Suprapubic skin (tissue), 4 donors: ENCODE data around the gene RAD9A. TPM values are rescaled to one million over a fixed set of nuclear protein-coding genes. Genes with fewer than 3 reads are reported as not detected.
"Not testable (repeated sequence)": the region's sequence is repeated elsewhere in the genome, so short reads cannot be mapped to it uniquely, and the experiment has no call there.

Source experiments
- DNase-seq, 2 donors: peaks; one replicate each; pipeline ENCODE4 v3.0.0-alpha.2; 2019; ENCODE audit warnings: low spot score in 2 of 2
- H3K27ac ChIP-seq: fragments of 200-600 bp; sonication (generic); one replicate; pipeline ENCODE4 v1.5.1; 2019
- H3K27me3 ChIP-seq: fragments of 200-600 bp; sonication (generic); one replicate; pipeline ENCODE4 v1.5.1; 2019
- H3K36me3 ChIP-seq: fragments of 200-600 bp; sonication (generic); one replicate; pipeline ENCODE4 v1.5.1; 2019
- H3K4me1 ChIP-seq: fragments of 200-600 bp; sonication (generic); one replicate; pipeline ENCODE4 v1.5.1; 2019
- H3K4me3 ChIP-seq: fragments of 200-600 bp; sonication (generic); one replicate; pipeline ENCODE4 v1.5.1; 2019; ENCODE audit warnings: mild to moderate bottlenecking
- H3K9me3 ChIP-seq: fragments of 200-600 bp; sonication (generic); one replicate; pipeline ENCODE4 v1.5.1; 2019
- EP300 ChIP-seq: sonication (generic); formaldehyde crosslinking; IDR thresholded peaks from one replicate; pipeline ENCODE4 v1.6.1; 2017; ENCODE audit warnings: antibody characterized with exemption
- POLR2A ChIP-seq, 2 donors: fragments of 450-650 bp; IDR thresholded peaks; one replicate each; pipeline ENCODE4 v1.6.1; 2017; ENCODE audit warnings: antibody characterized with exemption in 2 of 2, mild to moderate bottlenecking in 2 of 2, moderate library complexity in 2 of 2
- POLR2AphosphoS5 ChIP-seq, 3 donors: sonication (generic); formaldehyde crosslinking; IDR thresholded peaks; one replicate each; pipeline ENCODE4 v1.6.1; 2017; ENCODE audit warnings: antibody characterized with exemption in 3 of 3
- WGBS: methylation state at CpG from one replicate; pipeline ENCODE4 v1.1.5; 2018; 5-methylcytosine and 5-hydroxymethylcytosine counted together
- total RNA-seq, 4 donors: library from RNA; depleted of rRNA; stranded (reverse); fragments of >200 nt; gene quantifications; one replicate each; pipeline ENCODE4 v1.1.0, GENCODE V29; 2016
- TF ChIP-seq, protein P1 (sequence below), 2 donors: fragments of 200-600 bp in 1 of 2; fragments of 450-650 bp in 1 of 2; sonication (generic) in 1 of 2; IDR thresholded peaks; one replicate each; pipeline ENCODE4 v1.5.1; 2016 to 2019; ENCODE audit warnings: antibody characterized with exemption in 2 of 2, mild to moderate bottlenecking in 1 of 2, moderate library complexity in 1 of 2

Gene RAD9A
- total RNA-seq, 4 donors from 2014 or later: 24.1 to 86.9 (median 28.5) TPM

DNA sequence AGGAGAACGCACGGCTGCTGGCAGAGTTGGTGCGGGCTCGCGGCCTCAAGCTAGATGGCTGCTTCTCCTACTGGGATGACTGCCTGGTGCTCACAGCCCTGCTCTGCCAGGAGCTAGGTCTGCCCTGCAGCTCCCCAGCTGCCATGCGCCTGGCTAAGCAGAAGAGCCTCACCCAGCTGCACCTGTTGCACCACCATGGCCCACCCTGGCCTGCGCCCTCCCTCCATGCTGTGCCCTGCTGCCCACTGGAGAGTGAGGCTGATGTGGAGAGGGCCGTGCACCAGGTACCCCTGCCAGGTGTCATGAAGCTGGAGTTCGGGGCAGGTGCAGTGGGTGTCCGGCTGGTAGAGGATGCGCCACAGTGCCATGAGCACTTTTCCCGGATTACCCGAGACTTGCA lies 31.7 kb downstream of the RAD9A start:
- no peaks in the 10 kb centered on the region for H3K36me3 ChIP-seq
- no peak for DNase-seq
- H3K4me1 ChIP-seq: peaks cover 42% of the 10 kb centered on the region
- no peaks in the 10 kb centered on the region for H3K9me3 ChIP-seq
- no peak for TF ChIP-seq EP300
- no peak overlapping the region for H3K27ac ChIP-seq
- 82% methylated on average over 13 of the region's 13 CpGs for WGBS
- H3K4me3 ChIP-seq: no peak overlapping the region
- no peaks in the 10 kb centered on the region for H3K27me3 ChIP-seq

DNA sequence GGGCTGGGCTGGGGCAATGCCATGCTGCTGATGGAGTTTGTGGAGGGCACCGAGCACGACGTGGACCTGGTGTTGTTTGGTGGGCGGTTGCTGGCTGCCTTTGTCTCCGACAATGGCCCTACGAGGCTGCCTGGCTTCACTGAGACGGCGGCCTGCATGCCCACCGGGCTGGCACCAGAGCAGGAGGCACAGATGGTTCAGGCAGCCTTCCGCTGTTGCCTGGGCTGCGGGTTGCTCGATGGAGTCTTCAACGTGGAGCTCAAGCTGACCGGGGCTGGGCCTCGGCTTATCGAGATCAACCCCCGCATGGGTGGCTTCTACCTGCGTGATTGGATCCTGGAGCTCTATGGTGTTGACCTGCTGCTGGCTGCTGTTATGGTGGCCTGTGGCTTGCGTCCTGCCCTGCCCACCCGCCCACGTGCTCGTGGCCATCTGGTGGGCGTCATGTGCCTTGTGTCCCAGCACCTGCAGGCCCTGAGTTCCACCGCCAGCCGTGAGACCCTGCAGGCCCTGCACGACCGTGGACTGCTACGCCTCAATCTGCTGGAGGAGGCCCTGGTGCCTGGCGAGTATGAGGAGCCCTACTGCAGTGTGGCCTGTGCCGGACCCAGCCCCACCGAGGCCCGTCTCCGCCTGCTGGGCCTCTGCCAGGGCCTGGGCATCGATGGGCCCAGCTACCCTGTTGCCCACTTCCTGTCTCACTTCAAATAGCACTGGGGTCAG lies 32.3 kb downstream of the RAD9A start:
- Histone ChIP-seq H3K9me3 (no peaks in the 10 kb centered on the region), H3K27me3 (no peaks in the 10 kb centered on the region)
- 88% methylated on average over 25 of the region's 34 CpGs for WGBS

GRCh38 chr11:67427364-67427859 lies 35.6 kb downstream of the RAD9A start:
- H3K4me1 ChIP-seq: peaks cover 38% of the 10 kb centered on the region
- not testable (repeated sequence) for H3K9me3 ChIP-seq, H3K27me3 ChIP-seq, DNase-seq
- WGBS: 76% methylated on average over 19 of the region's 19 CpGs
- peak overlapping the region; percentile 96 for H3K27ac ChIP-seq
- H3K4me3 ChIP-seq: peak overlapping the region; percentile 95
- H3K36me3 ChIP-seq: peaks cover 14% of the 10 kb centered on the region

More for the DNA sequence above, 32.3 kb downstream of the RAD9A start:
- DNase-seq: no peak
- no peak overlapping the region for H3K4me3 ChIP-seq
- H3K27ac ChIP-seq: no peak overlapping the region
- H3K4me1 ChIP-seq: peaks cover 40% of the 10 kb centered on the region
- TF ChIP-seq EP300 (no peak), POLR2A (IDR thresholded peaks at IDR 0.05) (no peak), POLR2AphosphoS5 (IDR thresholded peaks at IDR 0.05) (no peak)
- TF ChIP-seq, protein P1, sequence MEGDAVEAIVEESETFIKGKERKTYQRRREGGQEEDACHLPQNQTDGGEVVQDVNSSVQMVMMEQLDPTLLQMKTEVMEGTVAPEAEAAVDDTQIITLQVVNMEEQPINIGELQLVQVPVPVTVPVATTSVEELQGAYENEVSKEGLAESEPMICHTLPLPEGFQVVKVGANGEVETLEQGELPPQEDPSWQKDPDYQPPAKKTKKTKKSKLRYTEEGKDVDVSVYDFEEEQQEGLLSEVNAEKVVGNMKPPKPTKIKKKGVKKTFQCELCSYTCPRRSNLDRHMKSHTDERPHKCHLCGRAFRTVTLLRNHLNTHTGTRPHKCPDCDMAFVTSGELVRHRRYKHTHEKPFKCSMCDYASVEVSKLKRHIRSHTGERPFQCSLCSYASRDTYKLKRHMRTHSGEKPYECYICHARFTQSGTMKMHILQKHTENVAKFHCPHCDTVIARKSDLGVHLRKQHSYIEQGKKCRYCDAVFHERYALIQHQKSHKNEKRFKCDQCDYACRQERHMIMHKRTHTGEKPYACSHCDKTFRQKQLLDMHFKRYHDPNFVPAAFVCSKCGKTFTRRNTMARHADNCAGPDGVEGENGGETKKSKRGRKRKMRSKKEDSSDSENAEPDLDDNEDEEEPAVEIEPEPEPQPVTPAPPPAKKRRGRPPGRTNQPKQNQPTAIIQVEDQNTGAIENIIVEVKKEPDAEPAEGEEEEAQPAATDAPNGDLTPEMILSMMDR (IDR thresholded peaks at IDR 0.05): no peak
- no peaks in the 10 kb centered on the region for H3K36me3 ChIP-seq

DNA sequence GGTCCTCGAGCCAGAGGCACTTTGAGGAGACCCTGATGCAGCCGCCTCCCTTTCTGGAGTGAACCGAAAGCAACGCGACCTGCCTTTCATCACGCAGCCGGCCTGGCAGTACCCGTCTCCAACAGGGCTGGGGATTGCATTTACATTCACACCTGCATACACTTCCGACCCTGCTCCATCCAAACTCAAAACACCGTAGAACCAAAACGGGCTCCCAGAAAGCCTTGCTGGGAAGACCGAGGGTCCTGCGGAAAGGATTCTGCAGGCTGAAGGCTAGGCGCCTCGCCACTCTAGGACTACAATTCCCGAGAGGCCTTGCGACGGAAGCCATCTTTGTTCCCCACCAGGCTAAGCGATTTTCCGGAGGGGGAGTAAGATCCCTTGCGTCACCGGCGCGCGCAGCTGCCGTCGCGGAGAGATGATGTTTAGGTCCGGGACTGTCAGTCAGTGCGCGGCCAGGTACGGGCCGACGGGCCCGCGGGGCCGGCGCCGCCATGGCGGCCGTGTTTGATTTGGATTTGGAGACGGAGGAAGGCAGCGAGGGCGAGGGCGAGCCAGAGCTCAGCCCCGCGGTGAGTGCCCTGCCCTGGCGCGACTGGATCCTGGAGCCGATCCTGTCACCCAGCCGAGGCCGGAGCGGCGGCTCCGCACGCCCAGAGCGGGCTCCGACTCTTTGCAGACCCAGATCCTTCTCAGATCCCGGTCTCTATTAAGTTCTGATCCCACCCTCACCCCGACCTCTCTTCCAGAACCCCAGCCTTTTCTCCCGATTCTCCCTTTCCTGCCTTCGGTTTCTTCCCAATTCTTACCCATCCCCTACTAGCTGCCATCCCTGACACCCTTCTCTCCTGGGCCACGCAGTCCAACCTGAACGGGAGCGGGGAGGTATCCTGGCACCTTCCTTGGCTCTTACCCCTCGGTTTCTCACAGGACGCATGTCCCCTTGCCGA lies 36.5 kb downstream of the RAD9A start, which contains the start of gene RPS6KB2:
TSS of gene RPS6KB2 (plus strand) at position 443 of the 950 bp plus-strand sequence. CDS start at position 495, 52 bp downstream.
- TF ChIP-seq POLR2AphosphoS5 (IDR thresholded peaks at IDR 0.05) (peak; percentile 82 to 97 (median 92)), EP300 (no peak), POLR2A (IDR thresholded peaks at IDR 0.05) (peak in 1 of 2 donors; percentile 89)
- TF ChIP-seq, protein P1 (IDR thresholded peaks at IDR 0.05): no peak
- peaks cover 37% of the 10 kb centered on the region for H3K4me1 ChIP-seq
- peak within 1 kb of the TSS; percentile 96 for H3K27ac ChIP-seq
- peak; percentile 99 for DNase-seq
- no peaks in the 10 kb centered on the region for H3K9me3 ChIP-seq
- H3K27me3 ChIP-seq: no peaks in the 10 kb centered on the region
- H3K4me3 ChIP-seq: peak within 1 kb of the TSS; percentile 95
- peaks cover 24% of the 10 kb centered on the region for H3K36me3 ChIP-seq
- under 1% methylated on average over 61 of the region's 68 CpGs for WGBS

DNA sequence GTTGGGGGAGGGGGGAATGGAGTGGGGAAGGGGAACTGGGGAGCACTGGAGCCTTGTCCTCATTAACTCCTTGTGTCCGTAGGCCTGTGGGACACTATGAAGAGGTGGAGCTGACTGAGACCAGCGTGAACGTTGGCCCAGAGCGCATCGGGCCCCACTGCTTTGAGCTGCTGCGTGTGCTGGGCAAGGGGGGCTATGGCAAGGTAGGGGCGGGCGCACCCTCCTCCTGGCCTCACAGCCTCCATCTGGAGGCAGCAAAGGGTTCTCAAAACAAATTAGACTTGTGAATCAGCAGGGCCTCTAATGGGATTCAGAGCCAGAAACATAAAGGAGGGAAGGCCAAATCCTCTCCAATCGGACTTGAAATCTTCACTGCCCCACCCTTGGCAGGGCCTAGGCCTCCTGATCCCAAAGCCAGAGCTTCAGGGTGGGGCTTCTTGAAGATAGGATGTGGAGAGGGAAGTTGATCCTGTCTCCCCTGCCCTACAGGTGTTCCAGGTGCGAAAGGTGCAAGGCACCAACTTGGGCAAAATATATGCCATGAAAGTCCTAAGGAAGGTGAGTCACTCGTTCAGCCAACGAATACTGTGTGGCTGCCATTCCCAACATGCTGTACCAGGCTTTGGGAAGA lies 37.4 kb downstream of the RAD9A start:
- H3K27me3 ChIP-seq: no peaks in the 10 kb centered on the region
- peaks cover 32% of the 10 kb centered on the region for H3K36me3 ChIP-seq
- 58% methylated on average over 5 of the region's 12 CpGs for WGBS
- H3K27ac ChIP-seq: peak overlapping the region; percentile 96
- TF ChIP-seq, protein P1 (IDR thresholded peaks at IDR 0.05): no peak
- TF ChIP-seq POLR2AphosphoS5 (IDR thresholded peaks at IDR 0.05) (peak in 1 of 3 donors; percentile 33), EP300 (no peak), POLR2A (IDR thresholded peaks at IDR 0.05) (no peak)
- H3K9me3 ChIP-seq: no peaks in the 10 kb centered on the region
- peak overlapping the region; percentile 95 for H3K4me3 ChIP-seq
- H3K4me1 ChIP-seq: peaks cover 35% of the 10 kb centered on the region
- DNase-seq: no peak
